Pancreas (tissue), 10 donors: ENCODE results near the gene SCYL3. TPM values are rescaled to one million over a fixed set of nuclear protein-coding genes. Genes with fewer than 3 reads are reported as not detected.
A peak's percentile ranks its signal among the peaks of the same experiment; 100 is the strongest.

Experiments used
- ATAC-seq, 4 donors: fragments of 200-7000 bp; cut with Tn5 transposase; one replicate each; pipeline versions ENCODE4 v1.8.0 to v1.9.1; 2020; ENCODE audit warnings: mild to moderate bottlenecking in 4 of 4, moderate library complexity in 4 of 4
- DNase-seq, 6 donors: peaks; one replicate each; pipeline ENCODE4 v3.0.0-alpha.2; 2020
- FAIRE-seq: peaks from 2 replicates; lab custom pipeline; 2012; peaks lifted over from hg19 to GRCh38; lab: Jason Lieb, UNC
- H3K27ac ChIP-seq, 4 donors: fragments of 200-600 bp; sonication (generic); 1 replicate in 3 of 4; 2 replicates in 1 of 4; pipeline versions ENCODE4 v1.5.0 to v1.8.0; 2020
- H3K27me3 ChIP-seq, 4 donors: fragments of 200-600 bp; one replicate each; pipeline ENCODE4 v1.8.0; 2021
- H3K36me3 ChIP-seq, 3 donors: fragments of 200-600 bp; sonication (generic) in 1 of 3; one replicate each; pipeline versions ENCODE4 v1.5.0 to v1.8.0; 2020 to 2021
- H3K4me1 ChIP-seq, 3 donors: fragments of 200-600 bp; one replicate each; pipeline ENCODE4 v1.8.0; 2021
- H3K4me3 ChIP-seq, 4 donors: fragments of 200-600 bp; sonication (generic) in 2 of 4; one replicate each; pipeline versions ENCODE4 v1.5.0 to v1.8.0; 2020 to 2021
- H3K9me3 ChIP-seq, 4 donors: fragments of 200-600 bp; one replicate each; pipeline ENCODE4 v1.8.0; 2021
- WGBS, 2 donors: extraction: QIAGEN DNeasy Blood & Tissue Kit; methylation state at CpG; one replicate each; pipeline ENCODE4 v1.1.7; 2013; 5-methylcytosine and 5-hydroxymethylcytosine counted together
- intact Hi-C, 3 donors: fragments of 100-400 bp; cut with DNase I; formaldehyde crosslinking; loops; one replicate each; pipeline versions ENCODE4 v1.11.1 to v1.14.2; 2022
- polyA plus RNA-seq, 2 donors: library from polyadenylated mRNA; stranded (reverse); fragments of 200-250 nt; gene quantifications; one replicate each; pipeline ENCODE4 v1.2.3, GENCODE V29; 2013
- total RNA-seq, 6 donors: library from RNA; stranded (reverse); fragmentation: NEBNext Ultra II Directional in 4 of 6; extraction: Animal tissue kit (Norgen Biotek cat#: 25700) in 4 of 6; gene quantifications; one replicate each; pipeline versions ENCODE4 v1.2.1 to v1.2.4, GENCODE V29; 2021 to 2023
- TF ChIP-seq, protein P1 (sequence below), 4 donors: fragments of 200-600 bp; sonication (generic) in 3 of 4; IDR thresholded peaks; one replicate each; pipeline versions ENCODE4 v1.5.0 to v1.8.0; 2021; ENCODE audit warnings: antibody characterized with exemption in 4 of 4
- donor health status: healthy with polysubstance abuse.
- donor health status: DM: no; HTN: no; CAD: no; lungs with moderate emphysema.
- donor health status: DM: no; HTN: no; CAD: no.
- donor health status: control.
- donor health status: control.
- donor health status: Bipolar disorder and iron deficiency.
- donor health status: DM: yes; HTN: yes; CAD: no.
- donor health status: DM: no; HTN: no; CAD: no.
- donor health status: DM: no; HTN: no; CAD: no.
- donor health status: DM: yes; HTN: yes; CAD: no.

SCYL3 gene
- total and polyA plus RNA-seq, 8 donors: 2.9 to 9.0 (median 5.2) TPM

DNA sequence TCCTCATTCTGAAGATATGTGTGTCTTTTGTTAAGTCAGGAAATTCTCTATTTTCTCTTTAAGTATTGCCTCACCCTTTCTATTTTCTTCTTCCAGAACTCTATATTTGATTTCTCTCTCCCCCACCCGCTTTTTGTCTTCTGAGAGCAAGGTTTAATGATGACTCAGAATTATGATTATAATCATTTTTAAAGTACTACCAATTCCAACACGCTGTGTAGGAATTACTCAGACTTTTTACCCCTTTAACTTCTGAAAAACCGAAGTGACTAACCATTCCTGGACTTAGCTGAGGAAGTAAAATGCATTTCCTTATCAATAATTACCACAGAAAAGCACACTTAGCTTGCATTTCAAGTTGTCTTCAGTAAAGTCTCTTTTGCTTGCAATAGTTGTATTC is 20.8 kb upstream of the SCYL3 start:
- WGBS, 2 donors: 59 to 65% methylated on average over 3 of the region's 3 CpGs
- TF ChIP-seq, protein P1, sequence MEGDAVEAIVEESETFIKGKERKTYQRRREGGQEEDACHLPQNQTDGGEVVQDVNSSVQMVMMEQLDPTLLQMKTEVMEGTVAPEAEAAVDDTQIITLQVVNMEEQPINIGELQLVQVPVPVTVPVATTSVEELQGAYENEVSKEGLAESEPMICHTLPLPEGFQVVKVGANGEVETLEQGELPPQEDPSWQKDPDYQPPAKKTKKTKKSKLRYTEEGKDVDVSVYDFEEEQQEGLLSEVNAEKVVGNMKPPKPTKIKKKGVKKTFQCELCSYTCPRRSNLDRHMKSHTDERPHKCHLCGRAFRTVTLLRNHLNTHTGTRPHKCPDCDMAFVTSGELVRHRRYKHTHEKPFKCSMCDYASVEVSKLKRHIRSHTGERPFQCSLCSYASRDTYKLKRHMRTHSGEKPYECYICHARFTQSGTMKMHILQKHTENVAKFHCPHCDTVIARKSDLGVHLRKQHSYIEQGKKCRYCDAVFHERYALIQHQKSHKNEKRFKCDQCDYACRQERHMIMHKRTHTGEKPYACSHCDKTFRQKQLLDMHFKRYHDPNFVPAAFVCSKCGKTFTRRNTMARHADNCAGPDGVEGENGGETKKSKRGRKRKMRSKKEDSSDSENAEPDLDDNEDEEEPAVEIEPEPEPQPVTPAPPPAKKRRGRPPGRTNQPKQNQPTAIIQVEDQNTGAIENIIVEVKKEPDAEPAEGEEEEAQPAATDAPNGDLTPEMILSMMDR (IDR thresholded peaks at IDR 0.05): no peak
- no peak for FAIRE-seq
- Histone ChIP-seq H3K27me3 (no peaks in the 10 kb centered on the region), H3K36me3 (no peaks in the 10 kb centered on the region), H3K4me1 (no peaks in the 10 kb centered on the region), H3K4me3 (no peak overlapping the region), H3K9me3 (no peaks in the 10 kb centered on the region), H3K27ac (no peak overlapping the region)
- intact Hi-C loops: no loop called here
- peak in 1 of 4 donors; percentile 43 for ATAC-seq
- DNase-seq: no peak

DNA sequence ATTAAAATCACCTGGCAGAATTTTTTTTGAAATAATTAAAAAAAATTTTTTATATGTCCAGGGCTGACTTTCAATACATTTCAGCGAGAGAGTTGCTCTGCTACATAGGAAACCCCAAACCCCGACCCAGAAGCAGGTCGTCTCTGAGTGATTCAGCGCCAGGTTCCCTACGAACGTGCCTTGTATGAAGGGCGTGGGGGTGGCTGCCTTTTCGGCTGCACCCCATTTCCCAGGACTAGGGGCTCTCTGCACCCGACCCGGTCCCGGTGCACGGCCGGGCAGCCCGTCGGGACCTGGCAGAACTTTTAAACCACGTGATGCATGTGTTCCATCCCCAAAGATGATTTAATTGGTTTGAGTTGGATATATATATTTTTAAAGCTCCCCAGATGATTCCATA is 15.8 kb upstream of the SCYL3 start:
- intact Hi-C loops: no loop called here
- FAIRE-seq (no peak), DNase-seq (no peak), ATAC-seq (no peak)
- Histone ChIP-seq H3K4me3 (no peak overlapping the region), H3K4me1 (no peaks in the 10 kb centered on the region), H3K27ac (no peak overlapping the region), H3K27me3 (no peaks in the 10 kb centered on the region), H3K9me3 (no peaks in the 10 kb centered on the region), H3K36me3 (no peaks in the 10 kb centered on the region)
- WGBS, 2 donors: 83 to 87% methylated on average over 16 of the region's 16 CpGs
- TF ChIP-seq, protein P1 (IDR thresholded peaks at IDR 0.05): no peak

DNA sequence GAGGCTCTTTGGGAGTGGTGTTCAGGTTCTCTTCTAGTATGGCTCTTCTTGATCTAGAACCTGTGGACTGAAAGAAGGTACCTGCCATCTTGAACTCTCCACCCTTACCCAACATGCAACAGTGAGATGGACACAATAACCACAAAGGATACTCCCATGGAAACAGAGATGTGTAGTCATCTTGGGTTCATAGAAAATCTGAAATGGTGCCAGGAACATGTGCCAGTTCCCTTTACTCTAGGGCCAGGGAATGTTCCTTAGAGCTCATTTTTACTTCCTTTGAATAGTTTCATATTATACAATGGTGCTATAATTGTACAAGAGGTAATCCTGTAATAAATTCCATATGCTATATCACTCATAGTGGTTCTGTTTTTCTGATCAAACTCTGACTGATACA is 13.2 kb upstream of the SCYL3 start:
- ATAC-seq: no peak
- FAIRE-seq: no peak

DNA sequence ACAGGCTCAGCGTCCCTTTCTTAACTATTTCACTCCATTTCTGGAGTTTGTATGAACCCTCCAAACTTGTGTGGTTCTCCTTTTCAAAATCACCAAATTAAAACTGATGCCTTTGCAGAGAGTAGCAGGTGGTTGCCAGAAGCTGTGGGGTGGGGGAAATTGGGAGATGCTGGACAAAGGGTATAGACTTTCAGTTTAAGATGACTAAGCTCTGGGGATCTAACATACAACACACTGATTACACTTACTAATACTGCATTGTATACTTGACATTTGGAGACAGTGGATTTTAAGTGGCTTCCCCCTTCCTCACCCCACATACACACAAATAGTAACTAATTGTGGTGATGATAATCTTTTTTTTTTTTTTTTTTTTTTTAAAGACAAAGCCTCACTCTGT is 11.1 kb upstream of the SCYL3 start:
- Histone ChIP-seq H3K4me3 (no peak overlapping the region), H3K27me3 (peaks cover 0 to 3% (median 0%) of the 10 kb centered on the region in 4 donors), H3K27ac (no peak overlapping the region), H3K9me3 (no peaks in the 10 kb centered on the region), H3K36me3 (no peaks in the 10 kb centered on the region), H3K4me1 (no peaks in the 10 kb centered on the region)
- intact Hi-C loops: no loop called here
- no peak for FAIRE-seq
- no peak for DNase-seq
- TF ChIP-seq, protein P1 (IDR thresholded peaks at IDR 0.05): no peak
- WGBS, 2 donors: 72 to 82% methylated on average over 1 of the region's 1 CpG
- no peak for ATAC-seq

More for the DNA sequence above, 13.2 kb upstream of the SCYL3 start:
- Histone ChIP-seq H3K9me3 (no peaks in the 10 kb centered on the region), H3K27me3 (no peaks in the 10 kb centered on the region), H3K4me1 (no peaks in the 10 kb centered on the region), H3K36me3 (no peaks in the 10 kb centered on the region), H3K27ac (no peak overlapping the region), H3K4me3 (no peak overlapping the region)
- intact Hi-C loops: no loop called here
- no peak for DNase-seq
- TF ChIP-seq, protein P1 (IDR thresholded peaks at IDR 0.05): no peak

GRCh38 chr1:169902751-169903150 is 9.1 kb upstream of the SCYL3 start:
- H3K36me3 ChIP-seq: no peaks in the 10 kb centered on the region
- TF ChIP-seq, protein P1 (IDR thresholded peaks at IDR 0.05): no peak
- DNase-seq (no peak), ATAC-seq (no peak), FAIRE-seq (no peak)
- H3K4me3 ChIP-seq: no peak overlapping the region
- no peaks in the 10 kb centered on the region for H3K9me3 ChIP-seq
- no peaks in the 10 kb centered on the region for H3K4me1 ChIP-seq
- WGBS, 2 donors: 42 to 45% methylated on average over 5 of the region's 5 CpGs
- intact Hi-C loops: no loop called here
- H3K27me3 ChIP-seq: peaks cover 0 to 3% (median 0%) of the 10 kb centered on the region in 4 donors
- no peak overlapping the region for H3K27ac ChIP-seq
